Activated naive CD4-positive, alpha-beta T cell treated with Interleukin-2 at 50 U/mL for 16 hours (primary cell): ENCODE measurements around the gene PCDHGB6.
"Not testable (repeated sequence)": the region's sequence is repeated elsewhere in the genome, so short reads cannot be mapped to it uniquely, and the experiment has no call there.

ENCODE experiments used
- DNase-seq: peaks from one replicate; pipeline ENCODE4 v3.0.0-alpha.2; 2020

The PCDHGB6 gene

DNA sequence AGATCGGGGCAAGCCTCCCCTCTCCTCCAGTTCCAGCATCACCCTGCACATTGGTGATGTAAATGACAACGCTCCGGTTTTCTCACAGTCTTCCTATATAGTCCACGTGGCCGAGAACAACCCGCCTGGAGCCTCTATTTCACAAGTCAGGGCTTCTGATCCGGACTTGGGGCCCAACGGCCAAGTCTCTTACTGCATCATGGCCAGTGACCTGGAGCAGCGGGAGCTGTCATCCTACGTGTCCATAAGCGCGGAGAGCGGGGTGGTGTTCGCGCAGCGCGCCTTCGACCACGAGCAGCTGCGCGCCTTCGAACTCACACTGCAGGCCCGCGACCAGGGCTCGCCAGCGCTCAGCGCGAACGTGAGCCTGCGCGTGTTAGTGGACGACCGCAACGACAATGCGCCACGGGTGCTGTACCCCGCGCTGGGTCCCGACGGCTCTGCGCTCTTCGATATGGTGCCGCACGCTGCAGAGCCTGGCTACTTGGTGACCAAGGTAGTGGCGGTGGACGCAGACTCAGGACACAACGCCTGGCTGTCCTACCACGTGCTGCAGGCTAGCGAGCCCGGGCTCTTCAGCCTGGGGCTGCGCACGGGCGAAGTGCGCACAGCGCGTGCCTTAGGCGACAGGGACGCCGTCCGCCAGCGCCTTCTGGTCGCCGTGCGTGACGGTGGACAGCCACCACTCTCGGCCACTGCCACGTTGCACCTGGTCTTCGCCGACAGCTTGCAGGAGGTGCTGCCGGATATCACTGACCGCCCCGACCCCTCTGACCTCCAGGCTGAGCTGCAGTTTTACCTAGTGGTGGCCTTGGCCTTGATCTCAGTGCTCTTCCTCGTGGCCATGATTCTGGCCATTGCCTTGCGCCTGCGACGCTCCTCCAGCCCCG, 18.4 kb upstream of the PCDHGB6 start:
- DNase-seq = no peak

DNA sequence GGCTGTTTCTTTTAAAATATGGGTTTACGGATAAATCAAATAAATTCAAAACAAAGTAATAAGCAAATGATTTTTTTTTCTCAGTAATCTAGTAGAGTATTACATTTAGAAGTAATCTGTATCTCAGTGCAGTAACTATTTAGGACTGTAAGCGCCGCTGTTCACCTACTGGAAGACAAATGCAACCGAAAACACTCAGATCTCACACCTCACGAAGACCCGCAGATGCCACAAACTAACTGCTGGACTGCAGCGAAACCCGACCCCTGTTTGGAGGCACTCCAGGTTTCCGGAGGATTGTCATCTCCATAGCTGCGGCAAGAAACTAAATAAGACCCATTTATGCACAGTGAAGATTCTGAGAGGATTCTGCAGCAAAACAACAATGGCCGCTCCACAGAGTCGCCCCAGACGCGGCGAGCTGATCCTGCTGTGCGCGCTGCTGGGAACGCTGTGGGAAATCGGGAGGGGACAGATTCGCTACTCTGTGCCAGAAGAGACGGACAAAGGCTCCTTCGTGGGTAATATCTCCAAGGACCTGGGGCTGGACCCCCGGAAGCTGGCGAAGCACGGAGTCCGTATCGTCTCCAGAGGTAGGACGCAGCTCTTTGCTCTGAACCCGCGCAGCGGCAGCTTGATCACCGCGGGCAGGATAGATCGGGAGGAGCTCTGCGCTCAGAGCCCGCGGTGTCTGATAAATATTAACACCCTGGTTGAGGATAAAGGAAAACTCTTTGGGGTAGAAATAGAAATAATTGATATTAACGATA, 15.2 kb upstream of the PCDHGB6 start, which contains the start of gene PCDHGA8:
TSS of gene PCDHGA8 (plus strand) at position 205 of the 770 bp plus-strand sequence. CDS start at position 386, 181 bp downstream.
- no peak for DNase-seq

DNA sequence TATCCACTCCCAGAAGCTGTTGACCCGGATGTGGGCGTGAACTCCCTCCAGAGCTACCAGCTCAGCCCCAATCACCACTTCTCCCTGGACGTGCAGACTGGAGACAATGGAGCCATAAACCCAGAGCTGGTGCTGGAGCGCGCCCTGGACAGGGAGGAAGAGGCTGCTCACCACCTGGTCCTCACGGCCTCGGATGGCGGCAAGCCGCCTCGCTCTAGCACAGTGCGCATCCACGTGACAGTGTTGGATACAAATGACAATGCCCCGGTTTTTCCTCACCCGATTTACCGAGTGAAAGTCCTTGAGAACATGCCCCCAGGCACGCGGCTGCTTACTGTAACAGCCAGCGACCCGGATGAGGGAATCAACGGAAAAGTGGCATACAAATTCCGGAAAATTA, 14.6 kb upstream of the PCDHGB6 start:
- no peak for DNase-seq

DNA sequence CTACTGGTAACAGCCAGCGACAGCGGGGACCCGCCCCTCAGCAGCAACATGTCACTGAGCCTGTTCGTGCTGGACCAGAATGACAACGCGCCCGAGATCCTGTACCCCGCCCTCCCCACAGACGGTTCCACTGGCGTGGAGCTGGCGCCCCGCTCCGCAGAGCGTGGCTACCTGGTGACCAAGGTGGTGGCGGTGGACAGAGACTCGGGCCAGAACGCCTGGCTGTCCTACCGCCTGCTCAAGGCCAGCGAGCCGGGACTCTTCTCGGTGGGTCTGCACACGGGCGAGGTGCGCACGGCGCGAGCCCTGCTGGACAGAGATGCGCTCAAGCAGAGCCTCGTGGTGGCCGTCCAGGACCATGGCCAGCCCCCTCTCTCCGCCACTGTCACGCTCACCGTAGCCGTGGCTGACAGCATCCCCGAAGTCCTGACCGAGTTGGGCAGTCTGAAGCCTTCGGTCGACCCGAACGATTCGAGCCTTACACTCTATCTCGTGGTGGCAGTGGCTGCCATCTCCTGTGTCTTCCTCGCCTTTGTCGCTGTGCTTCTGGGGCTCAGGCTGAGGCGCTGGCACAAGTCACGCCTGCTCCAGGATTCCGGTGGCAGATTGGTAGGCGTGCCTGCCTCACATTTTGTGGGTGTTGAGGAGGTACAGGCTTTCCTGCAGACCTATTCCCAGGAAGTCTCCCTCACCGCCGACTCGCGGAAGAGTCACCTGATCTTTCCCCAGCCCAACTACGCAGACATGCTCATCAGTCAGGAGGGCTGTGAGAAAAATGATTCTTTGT, 13.2 kb upstream of the PCDHGB6 start:
- DNase-seq = not testable (repeated sequence)

DNA sequence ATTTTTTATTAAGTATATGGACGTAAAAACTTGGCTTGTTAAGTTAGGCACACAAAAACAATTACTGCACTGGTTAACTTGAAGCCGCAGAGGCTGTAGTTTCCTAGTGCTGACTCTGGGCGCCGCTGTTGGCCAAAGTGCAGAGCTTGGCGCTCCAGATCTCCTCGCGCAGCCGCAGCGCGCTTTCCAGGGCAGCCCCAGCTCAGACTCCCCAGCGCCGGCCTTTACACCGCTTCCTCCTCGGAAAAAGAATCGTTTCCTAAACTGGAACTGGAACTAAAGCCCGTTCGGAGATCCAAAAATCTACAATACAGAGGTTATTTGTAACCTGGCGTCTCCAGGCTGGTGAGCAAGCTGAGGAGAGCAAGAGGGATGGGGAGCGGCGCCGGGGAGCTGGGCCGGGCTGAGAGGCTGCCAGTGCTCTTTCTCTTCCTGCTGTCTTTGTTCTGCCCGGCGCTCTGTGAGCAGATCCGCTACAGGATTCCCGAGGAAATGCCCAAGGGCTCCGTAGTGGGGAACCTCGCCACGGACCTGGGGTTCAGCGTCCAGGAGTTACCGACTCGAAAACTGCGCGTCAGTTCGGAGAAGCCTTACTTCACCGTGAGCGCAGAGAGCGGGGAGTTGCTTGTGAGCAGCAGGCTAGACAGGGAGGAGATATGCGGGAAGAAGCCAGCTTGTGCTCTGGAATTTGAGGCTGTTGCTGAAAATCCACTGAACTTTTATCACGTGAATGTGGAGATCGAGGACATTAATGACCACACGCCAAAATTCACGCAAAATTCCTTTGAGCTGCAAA, 9.9 kb upstream of the PCDHGB6 start, which contains the start of gene PCDHGB5:
TSS of gene PCDHGB5 (plus strand) at position 192 of the 796 bp plus-strand sequence. CDS start at position 373, 181 bp downstream.
- peak; percentile 41 for DNase-seq

DNA sequence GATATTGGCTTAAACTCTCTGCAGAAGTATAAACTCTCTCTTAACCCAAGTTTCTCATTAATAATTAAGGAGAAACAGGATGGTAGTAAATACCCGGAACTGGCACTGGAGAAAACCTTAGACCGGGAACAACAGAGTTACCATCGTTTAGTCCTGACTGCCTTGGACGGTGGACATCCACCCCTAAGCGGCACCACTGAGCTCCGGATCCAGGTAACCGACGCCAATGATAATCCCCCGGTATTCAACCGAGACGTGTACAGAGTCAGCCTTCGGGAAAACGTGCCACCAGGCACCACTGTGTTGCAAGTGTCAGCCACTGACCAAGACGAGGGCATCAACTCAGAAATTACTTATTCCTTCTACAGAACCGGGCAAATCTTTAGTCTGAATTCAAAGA, 9.2 kb upstream of the PCDHGB6 start:
- no peak for DNase-seq

DNA sequence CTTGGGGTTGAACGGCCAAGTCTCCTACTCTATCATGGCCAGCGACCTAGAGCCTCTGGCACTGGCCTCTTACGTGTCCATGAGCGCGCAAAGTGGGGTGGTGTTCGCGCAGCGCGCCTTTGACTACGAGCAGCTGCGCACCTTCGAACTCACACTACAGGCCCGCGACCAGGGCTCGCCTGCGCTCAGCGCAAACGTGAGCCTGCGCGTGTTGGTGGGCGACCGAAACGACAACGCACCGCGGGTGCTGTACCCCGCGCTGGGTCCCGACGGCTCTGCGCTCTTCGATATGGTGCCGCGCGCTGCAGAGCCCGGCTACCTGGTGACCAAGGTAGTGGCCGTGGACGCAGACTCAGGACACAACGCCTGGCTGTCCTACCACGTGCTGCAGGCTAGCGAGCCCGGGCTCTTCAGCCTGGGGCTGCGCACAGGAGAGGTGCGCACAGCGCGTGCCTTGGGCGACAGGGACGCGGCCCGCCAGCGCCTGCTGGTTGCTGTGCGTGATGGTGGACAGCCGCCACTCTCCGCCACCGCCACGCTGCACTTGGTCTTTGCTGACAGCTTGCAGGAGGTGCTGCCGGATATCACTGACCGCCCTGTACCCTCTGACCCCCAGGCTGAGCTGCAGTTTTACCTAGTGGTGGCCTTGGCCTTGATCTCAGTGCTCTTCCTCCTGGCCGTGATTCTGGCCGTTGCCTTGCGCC, 8.1 kb upstream of the PCDHGB6 start:
- DNase-seq = no peak

DNA sequence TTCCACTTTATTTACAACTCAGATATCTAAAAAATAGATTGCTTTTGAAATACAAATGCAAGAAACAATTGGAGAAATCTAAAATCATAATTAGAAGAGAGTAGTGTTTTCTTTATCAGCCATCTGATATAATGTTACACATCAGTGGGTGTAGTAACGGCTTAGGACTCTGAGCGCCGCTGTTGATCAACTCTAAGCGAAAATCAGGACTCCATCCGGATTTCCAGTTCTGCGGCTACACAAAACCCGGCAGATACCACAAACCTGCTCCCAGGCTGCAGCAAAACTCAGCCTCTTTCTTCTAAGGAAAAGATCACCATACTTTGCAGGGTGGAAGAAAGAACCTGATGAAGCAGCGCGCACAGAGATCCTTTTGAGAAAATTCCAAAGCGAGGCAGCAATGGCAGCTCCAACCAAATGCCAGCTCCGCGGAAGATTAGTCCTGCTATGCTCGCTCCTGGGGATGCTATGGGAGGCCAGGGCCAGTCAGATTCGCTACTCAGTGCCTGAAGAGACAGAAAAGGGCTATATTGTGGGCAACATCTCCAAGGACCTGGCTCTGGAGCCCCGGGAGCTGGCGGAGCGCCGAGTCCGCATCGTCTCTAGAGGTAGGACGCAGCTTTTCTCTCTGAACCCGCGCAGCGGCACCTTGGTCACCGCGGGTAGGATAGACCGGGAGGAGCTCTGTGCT, 5.1 kb upstream of the PCDHGB6 start, which contains the start of gene PCDHGA9:
TSS of gene PCDHGA9 (plus strand) at position 226 of the 691 bp plus-strand sequence. CDS start at position 401, 175 bp downstream.
- DNase-seq = no peak

DNA sequence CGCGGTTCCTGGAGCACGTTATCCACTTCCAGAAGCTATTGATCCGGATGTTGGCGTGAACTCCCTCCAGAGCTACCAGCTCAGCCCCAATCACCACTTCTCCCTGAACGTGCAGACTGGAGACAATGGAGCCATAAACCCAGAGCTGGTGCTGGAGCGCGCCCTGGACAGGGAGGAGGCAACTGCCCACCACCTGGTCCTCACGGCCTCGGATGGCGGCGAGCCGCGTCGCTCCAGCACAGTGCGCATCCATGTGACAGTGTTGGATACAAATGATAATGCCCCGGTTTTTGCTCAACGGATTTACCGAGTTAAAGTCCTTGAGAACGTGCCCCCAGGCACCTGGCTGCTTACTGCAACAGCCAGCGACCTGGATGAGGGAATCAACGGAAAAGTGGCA, 4.4 kb upstream of the PCDHGB6 start:
- no peak for DNase-seq

DNA sequence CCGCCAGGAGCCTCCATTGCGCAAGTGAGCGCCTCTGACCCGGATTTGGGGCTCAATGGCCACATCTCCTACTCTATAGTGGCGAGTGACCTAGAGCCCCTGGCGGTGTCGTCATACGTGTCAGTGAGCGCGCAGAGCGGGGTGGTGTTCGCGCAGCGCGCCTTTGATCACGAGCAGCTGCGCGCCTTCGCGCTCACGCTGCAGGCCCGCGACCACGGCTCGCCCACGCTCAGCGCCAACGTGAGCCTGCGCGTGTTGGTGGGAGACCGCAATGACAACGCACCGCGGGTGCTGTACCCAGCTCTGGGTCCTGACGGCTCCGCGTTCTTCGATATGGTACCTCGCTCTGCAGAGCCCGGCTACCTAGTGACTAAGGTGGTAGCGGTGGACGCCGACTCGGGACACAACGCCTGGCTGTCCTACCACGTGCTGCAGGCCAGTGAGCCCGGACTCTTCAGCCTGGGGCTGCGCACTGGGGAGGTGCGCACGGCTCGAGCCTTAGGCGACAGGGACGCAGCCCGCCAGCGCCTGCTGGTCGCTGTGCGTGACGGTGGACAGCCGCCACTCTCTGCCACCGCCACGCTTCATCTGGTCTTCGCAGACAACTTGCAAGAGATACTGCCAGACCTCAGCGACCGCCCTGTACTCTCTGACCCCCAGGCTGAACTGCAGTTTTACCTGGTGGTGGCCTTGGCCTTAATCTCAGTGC, 1.9 kb downstream of the PCDHGB6 start:
- DNase-seq = no peak

DNA sequence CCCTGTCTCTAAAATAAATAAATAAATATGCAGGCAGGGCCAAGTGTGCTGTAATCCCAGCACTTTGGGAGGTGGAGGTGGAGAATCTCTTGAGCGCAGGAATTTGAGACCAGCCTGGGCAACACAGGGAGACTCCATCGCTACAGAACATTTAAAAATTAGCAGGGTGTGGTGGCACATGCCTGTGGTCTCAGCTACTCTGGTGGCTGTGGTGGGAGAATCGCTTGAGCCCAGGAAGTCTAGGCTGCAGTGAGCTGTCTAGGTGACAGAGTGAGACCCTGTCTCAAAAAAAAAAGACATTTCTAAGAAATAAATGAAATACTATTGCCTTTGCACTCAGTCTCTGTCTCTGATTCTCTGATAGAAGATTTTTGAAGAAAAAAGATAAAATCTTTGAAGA, 3.8 kb downstream of the PCDHGB6 start:
- no peak for DNase-seq

DNA sequence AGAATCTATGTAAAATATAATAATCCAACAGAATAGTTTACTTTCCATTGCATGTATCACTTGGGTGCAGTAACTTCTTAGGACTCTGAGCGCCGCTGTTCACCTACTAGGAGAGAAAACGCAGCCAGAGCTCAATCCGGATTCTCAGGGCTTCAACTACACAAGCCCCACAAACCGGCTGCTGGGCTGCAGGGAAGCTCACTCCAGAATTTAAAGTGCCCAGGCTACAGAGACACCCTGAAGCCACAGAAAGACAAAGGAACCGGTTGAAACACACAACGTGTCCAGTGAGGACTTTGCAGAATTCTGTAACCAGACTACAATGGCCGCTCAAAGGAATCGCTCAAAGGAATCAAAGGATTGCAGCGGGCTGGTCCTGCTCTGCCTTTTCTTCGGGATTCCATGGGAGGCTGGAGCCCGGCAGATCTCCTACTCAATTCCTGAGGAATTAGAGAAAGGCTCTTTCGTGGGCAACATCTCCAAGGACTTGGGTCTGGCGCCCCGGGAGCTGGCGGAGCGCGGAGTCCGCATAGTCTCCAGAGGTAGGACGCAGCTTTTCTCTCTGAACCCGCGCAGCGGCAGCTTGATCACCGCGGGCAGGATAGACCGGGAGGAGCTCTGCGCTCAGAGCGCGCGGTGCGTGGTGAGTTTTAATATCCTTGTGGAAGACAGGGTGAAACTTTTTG, 5.2 kb downstream of the PCDHGB6 start, which contains the start of gene PCDHGA10:
TSS of gene PCDHGA10 (plus strand) at position 134 of the 686 bp plus-strand sequence. CDS start at position 323, 189 bp downstream.
- DNase-seq = peak; percentile 61

DNA sequence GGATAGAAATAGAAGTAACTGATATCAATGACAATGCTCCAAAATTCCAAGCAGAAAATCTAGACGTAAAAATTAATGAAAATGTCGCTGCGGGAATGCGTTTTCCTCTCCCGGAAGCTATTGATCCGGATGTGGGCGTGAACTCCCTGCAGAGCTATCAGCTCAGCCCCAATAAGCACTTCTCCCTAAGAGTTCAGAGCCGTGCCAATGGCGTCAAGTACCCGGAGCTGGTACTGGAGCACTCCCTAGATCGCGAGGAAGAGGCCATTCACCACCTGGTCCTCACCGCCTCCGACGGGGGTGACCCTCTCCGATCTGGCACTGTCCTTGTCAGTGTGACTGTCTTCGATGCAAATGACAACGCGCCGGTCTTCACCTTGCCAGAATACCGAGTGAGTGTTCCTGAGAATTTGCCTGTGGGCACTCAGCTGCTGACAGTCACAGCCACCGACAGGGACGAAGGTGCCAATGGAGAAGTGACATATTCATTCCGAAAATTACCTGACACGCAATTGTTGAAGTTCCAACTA, 5.8 kb downstream of the PCDHGB6 start:
- DNase-seq = no peak

DNA sequence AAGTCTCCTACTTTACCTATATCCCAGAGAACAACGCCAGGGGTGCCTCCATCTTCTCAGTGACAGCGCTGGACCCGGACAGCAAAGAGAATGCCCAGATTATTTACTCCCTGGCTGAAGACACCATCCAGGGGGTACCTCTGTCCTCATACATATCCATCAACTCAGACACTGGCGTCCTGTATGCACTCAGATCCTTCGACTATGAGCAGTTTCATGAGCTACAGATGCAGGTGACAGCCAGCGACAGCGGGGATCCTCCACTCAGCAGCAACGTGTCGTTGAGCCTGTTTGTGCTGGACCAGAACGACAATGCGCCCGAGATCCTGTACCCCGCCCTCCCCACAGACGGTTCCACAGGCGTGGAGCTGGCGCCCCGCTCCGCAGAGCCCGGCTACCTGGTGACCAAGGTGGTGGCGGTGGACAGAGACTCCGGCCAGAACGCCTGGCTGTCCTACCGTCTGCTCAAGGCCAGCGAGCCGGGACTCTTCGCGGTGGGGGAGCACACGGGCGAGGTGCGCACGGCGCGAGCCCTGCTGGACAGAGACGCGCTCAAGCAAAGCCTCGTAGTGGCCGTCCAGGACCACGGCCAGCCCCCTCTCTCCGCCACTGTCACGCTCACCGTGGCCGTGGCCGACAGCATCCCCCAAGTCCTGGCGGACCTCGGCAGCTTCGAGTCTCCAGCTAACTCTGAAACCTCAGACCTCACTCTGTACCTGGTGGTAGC, 6.9 kb downstream of the PCDHGB6 start:
- not testable (repeated sequence) for DNase-seq

DNA sequence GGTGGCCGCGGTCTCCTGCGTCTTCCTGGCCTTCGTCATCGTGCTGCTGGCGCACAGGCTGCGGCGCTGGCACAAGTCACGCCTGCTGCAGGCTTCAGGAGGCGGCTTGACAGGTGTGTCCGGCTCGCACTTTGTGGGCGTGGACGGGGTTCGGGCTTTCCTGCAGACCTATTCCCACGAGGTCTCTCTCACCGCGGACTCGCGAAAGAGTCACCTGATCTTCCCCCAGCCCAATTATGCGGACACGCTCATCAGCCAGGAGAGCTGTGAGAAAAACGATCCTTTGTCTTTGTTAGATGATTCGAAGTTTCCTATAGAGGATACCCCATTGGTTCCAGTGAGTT, 7.4 kb downstream of the PCDHGB6 start:
- DNase-seq = not testable (repeated sequence)

DNA sequence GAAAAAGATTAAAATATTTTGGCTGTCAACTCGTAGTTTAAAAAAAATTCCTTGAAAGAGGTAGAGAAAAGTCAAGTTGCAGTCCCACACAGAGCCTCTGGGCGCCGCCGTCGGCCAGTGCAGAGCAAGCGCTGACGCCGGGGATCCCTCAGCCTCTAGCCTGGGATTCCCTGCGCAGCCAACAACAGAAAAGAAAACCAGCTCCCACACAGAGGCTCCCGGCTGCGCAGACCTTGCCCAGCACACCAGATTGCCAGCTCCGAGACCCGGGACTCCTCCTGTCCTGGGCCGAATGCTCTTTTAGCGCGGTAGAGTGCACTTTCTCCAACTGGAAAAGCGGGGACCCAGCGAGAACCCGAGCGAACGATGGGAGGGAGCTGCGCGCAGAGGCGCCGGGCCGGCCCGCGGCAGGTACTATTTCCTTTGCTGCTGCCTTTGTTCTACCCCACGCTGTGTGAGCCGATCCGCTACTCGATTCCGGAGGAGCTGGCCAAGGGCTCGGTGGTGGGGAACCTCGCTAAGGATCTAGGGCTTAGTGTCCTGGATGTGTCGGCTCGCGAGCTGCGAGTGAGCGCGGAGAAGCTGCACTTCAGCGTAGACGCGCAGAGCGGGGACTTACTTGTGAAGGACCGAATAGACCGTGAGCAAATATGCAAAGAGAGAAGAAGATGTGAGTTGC, 9.8 kb downstream of the PCDHGB6 start, which contains the start of gene PCDHGB7:
TSS of gene PCDHGB7 (plus strand) at position 184 of the 679 bp plus-strand sequence. CDS start at position 367, 183 bp downstream.
- DNase-seq = peak; percentile 46
